SH-SY5Y (cell line): ENCODE results near the gene SIRPA.

ENCODE experiments used
- GATA2 ChIP-seq: IDR thresholded peaks from 2 replicates; pipeline ENCODE4 v1.6.1; 2011; ENCODE audit warnings: mild to moderate bottlenecking, low read depth, low read length
- GATA3 ChIP-seq: IDR thresholded peaks from 2 replicates; pipeline ENCODE4 v1.6.1; 2011; ENCODE audit warnings: low read depth, mild to moderate bottlenecking, low read length, moderate library complexity

DNA sequence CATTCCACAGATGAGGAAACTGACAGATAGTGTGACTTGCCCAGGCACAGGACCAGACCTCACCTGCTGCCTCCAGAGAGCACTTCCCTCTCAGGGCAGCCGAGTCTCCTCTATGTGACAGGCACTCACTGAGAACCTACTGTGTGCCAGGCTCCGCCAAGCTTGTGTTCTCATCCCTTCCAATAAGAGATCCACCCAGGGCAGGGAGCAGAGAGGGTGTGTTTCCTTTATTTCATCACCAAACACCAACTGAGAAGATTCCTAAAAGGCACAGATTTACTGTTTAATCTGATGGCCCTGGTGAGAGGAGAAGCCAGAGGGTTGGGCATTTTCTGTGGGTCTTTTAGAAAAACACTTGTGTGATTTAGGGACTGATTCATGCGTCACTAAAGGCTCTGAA is 20.5 kb downstream of the SIRPA start:
- no peak for TF ChIP-seq GATA2
- no peak for TF ChIP-seq GATA3
